Lung microvascular endothelial cell (primary cell): Measurements from ENCODE around the gene TOX2. TPM values are rescaled to one million over a fixed set of nuclear protein-coding genes. Genes with fewer than 3 reads are reported as not detected.

Source experiments
- DNase-seq, 2 donors: peaks; one replicate each; pipeline versions ENCODE4 v3.0.0 to v3.0.0-alpha.2; 2010; ENCODE audit warnings: low read depth in 2 of 2
- total RNA-seq: library from RNA; depleted of rRNA; stranded (reverse); fragments of >200 nt; gene quantifications from 2 replicates; pipeline ENCODE4 v1.2.1, GENCODE V29; 2014

Gene TOX2
- total RNA-seq, 1 donor from 2014 or later, result 0.60 TPM

- DNase-seq, result peak; percentile 36 to 66
Measured at GRCh38 chr20:44097521-44098255, 183.0 kb downstream of the TOX2 start.

DNA sequence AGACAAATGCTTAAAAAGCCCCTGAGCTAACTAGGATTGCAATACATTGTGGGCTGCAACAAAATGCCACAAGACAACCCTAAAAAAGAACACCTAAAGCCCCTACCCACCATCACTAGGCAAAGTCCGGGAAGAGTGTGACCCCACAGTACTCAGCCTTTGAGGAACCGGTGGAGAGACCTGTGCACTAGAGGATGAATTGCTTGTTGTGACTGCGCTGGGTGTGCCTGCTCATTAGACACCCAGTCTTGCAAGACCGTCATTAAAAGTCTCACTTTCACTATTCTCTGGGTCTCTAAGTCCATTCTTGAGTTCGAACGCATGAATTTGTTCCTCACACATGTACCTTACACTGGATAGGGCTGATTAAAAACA lies 183.6 kb downstream of the TOX2 start:
- no peak for DNase-seq

DNA sequence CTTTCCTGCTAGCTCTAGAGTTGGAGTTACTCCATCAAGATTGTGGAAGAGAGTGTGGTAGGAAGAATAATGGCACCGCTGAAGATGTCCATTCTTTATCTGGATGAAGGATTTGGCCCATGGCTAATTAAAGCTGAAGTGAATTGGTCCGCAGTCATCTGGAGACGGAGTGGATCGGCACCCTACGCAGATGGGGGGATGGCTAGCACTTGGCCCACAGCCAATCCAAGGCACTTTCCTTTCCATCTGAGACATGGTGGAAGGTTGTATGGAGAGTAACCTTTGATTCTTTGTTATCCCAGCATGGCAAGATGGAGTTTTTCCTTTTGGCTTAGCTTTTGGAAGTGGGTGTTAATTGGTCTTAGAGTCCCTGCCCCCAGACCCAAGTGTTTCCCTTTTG lies 184.0 kb downstream of the TOX2 start:
- no peak for DNase-seq

- no peak for DNase-seq
Measured at GRCh38 chr20:44099832-44100231, 185.2 kb downstream of the TOX2 start.

- DNase-seq, result no peak
Measured at GRCh38 chr20:44102582-44102981, 187.9 kb downstream of the TOX2 start.

GRCh38 chr20:44104798-44105517 lies 190.3 kb downstream of the TOX2 start:
- peak; percentile 54 to 70 for DNase-seq

GRCh38 chr20:44106615-44107014 lies 192.0 kb downstream of the TOX2 start:
- DNase-seq, result no peak

DNA sequence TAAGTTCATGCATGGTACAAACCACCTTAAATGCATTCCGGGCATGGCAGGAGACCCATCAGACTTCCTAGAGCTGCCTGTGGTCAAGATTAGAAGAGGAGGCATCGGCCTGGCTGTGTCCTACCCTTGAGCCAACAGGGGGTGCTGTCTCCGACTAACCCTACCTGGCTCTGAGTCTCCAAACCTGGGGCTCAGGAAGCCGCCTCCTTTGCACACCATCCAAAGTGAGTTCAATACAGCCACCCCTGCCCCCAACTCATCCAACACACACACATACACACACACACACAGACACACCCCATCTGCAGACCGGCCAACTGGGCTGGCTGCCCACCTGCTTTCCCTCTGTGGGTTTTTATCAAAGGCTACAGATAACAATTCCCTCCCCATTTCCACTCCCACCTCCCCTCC lies 195.3 kb downstream of the TOX2 start:
- DNase-seq, result peak in 1 of 2 donors; percentile 61

DNA sequence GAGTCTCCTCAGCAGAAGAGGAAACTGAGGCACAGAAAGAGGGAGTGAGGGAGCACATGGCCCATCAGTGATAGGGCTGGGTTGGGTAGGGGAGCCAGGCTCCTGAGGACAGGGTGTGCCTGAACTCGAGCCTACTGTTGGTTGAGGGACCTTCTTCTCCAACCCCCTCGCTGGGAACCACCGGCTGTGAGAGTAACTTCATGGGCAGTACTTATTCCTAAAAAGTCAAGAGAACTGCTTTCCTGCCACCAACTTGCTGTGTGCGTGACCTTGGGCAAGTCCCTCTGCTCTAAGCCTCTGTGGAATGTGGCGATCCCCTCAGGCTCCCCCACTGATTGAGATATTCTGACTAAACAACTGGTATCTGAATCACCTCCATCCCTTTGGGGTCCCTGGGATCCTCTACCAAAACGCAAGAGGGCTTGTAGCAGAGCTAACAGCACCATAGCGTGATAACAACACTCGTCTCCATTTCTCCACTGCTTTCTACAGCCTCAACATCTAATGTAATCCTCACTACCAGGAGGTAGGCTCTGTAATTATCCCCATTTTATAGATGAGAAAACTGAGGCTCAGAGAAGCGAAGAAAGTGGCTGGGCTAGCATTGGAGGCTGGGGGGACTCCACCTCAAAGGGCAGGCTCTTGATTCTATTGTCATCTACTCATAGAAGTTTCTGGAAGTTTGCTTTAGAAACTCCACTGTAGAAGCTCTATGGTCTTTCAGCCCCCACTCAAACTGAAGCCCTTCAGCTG lies 196.3 kb downstream of the TOX2 start:
- no peak for DNase-seq

GRCh38 chr20:44111712-44112335 lies 197.2 kb downstream of the TOX2 start:
- peak in 1 of 2 donors; percentile 19 for DNase-seq

GRCh38 chr20:44112456-44112855 lies 197.8 kb downstream of the TOX2 start:
- DNase-seq, result no peak

- DNase-seq, result no peak
Measured at GRCh38 chr20:44112889-44113617, 198.4 kb downstream of the TOX2 start.

GRCh38 chr20:44113618-44114376 lies 199.1 kb downstream of the TOX2 start:
- no peak for DNase-seq

DNA sequence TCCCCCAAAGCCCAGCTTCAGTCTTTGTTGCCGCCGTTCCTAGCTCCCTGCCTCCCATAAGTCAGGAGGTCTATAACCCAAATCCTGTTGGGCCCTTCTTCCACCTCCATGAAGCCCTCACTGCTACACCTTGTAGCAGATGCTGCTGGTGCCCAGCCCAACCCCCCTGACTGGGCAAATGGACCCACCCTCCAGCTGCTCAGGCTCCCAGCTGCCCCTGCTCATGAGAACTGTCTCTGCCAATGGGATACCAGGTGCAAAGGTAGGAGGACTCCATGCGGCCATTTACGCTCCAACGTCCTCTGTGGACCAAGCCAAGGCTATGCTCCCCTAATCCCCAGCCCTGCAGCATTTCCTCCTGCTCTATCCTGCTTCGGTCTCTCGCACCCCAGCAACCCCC lies 200.5 kb downstream of the TOX2 start:
- no peak for DNase-seq

DNA sequence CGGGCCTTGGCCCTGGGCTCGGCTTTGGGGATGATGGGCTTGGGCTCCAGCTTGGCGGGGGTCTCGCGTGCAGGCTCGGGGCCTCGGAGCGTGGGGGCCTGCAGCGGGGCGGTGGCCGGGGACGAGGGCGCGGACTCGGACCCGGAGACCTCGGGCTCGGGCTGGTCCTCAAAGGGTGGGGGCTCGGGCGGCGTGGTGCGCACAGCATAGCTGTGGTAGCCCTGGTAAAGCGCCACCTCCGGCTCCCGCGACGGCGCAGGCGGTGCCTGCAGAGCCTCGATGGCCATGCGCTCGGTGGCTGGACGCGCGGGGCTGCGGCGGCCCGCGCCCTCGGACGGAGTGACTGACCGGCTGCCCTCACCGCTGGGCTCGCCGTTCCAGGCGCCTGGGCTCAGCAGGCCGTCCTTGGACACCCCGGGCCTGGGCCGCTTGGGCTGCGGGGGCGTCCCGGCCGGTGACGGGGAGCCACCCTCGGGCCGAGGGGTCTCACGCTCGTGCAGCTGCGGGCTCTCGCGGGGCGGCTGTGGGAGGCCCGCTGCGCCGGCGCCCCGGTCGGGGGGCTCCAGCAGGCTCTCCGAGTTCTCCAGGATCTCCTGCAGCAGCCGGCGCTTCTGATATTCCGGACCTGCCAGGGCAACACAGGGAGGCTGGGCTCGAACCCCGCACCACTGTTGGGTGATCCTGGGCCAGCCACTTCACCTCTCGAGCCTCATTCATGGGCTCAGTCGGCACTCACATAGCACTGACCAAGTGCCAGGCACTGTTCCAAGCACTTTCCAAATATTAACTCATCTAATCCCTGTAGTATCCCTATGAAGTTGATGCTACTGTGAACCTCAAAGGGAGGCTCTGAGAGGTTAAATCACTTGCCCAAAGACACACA lies 201.4 kb downstream of the TOX2 start:
- no peak for DNase-seq

- no peak for DNase-seq
Measured at GRCh38 chr20:44117296-44118184, 202.9 kb downstream of the TOX2 start.

DNA sequence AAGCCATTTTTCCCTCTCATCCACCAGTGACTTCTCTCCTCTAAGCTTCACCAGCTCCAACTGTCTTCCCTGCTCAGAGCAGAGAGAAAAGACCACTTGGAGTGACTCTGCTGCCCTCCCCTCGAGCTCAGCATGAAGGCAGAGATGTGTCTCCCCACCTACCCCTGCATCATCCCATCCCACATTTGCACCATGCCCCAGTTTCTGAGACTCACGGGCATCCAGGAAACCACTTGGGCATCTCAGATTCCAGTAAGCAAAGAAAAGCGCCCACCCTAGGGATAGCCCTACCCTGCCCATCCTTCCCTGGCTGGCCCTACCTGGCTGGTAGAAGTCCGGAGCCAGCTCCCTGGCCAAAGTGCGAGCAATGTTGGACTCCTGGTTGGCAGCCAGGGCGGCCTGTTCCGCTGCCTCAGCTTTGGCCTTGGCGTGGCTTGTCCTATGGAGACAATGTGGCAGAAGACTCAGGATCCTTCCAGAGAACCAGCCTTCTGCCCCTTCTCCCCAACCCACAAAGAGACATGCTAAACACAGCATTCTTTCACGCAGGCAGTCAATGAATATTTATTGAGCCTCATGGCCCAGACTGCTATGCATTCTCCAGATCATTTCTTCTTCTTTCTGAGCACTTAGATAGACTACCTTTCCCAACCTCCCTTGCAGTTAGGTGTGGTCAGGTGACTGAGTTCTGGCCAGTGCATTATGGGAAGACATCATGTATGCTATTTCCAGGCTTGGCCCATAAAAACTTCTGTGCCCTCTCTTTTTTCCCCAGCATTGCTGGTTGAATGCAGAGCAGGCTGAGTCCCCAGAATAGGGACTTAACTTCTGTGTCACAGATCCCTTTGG lies 203.8 kb downstream of the TOX2 start:
- no peak for DNase-seq
